K562 (cell line): ENCODE data around the gene CNPY3. TPM values are rescaled to one million over a fixed set of nuclear protein-coding genes. Genes with fewer than 3 reads are reported as not detected.

Source experiments
- CREM ChIP-seq: IDR thresholded peaks from 2 replicates; pipeline ENCODE4 v1.6.1; 2014; ENCODE audit warnings: antibody characterized with exemption, low read depth
- DIDO1 ChIP-seq: fragments of 450-650 bp; IDR thresholded peaks from 2 replicates; pipeline ENCODE4 v1.6.1; 2016; ENCODE audit warnings: low read depth, missing biosample characterization, missing genetic modification characterization
- DPF2 ChIP-seq: fragments of 450-650 bp; IDR thresholded peaks from 2 replicates; pipeline ENCODE4 v1.6.1; 2016
- GMEB1 ChIP-seq: fragments of 250-450 bp; sonication (Bioruptor Pico); IDR thresholded peaks from 2 replicates; pipeline ENCODE4 v1.4.0; 2020; ENCODE audit warnings: mild to moderate bottlenecking
- KAT7 ChIP-seq: sonication (generic); formaldehyde crosslinking; IDR thresholded peaks from 2 replicates; pipeline ENCODE4 v1.8.0; 2022; ENCODE audit warnings: missing genetic modification reagents, mild to moderate bottlenecking, borderline replicate concordance
- MECOM ChIP-seq: fragments of 250-450 bp; sonication (Bioruptor Pico); IDR thresholded peaks from 2 replicates; pipeline ENCODE4 v1.8.0; 2022; ENCODE audit warnings: inconsistent platforms
- NFRKB ChIP-seq: fragments of 450-650 bp; IDR thresholded peaks from 2 replicates; pipeline ENCODE4 v1.6.1; 2016; ENCODE audit warnings: low read depth
- NFXL1 ChIP-seq: fragments of 450-650 bp; formaldehyde crosslinking; IDR thresholded peaks from 2 replicates; pipeline ENCODE4 v1.4.0; 2021; ENCODE audit warnings: mild to moderate bottlenecking
- NFYB ChIP-seq: IDR thresholded peaks from 2 replicates; pipeline ENCODE4 v1.6.1; 2011; ENCODE audit warnings: mild to moderate bottlenecking, moderate library complexity; ENCODE audit not compliant: insufficient read length; ENCODE audit errors: extremely low read depth
- NKRF ChIP-seq: fragments of 450-650 bp; IDR thresholded peaks from 2 replicates; pipeline ENCODE4 v1.6.1; 2016; ENCODE audit warnings: borderline replicate concordance
- PCBP1 ChIP-seq: fragments of 200-400 bp; formaldehyde crosslinking; IDR thresholded peaks from 2 replicates; pipeline ENCODE4 v1.6.1; 2018; ENCODE audit warnings: mild to moderate bottlenecking, low read depth, low read length; ENCODE audit not compliant: poor library complexity, severe bottlenecking
- POLR2AphosphoS5 ChIP-seq: IDR thresholded peaks from 2 replicates; pipeline ENCODE4 v1.6.1; 2011; ENCODE audit warnings: mild to moderate bottlenecking, low read depth, low read length, moderate library complexity; ENCODE audit not compliant: control insufficient read depth, insufficient read depth
- RBM25 ChIP-seq: fragments of 200-400 bp; formaldehyde crosslinking; IDR thresholded peaks from 2 replicates; pipeline ENCODE4 v1.6.1; 2018; ENCODE audit warnings: low read length, low read depth, moderate library complexity; ENCODE audit not compliant: severe bottlenecking
- RFX5 ChIP-seq: IDR thresholded peaks from 2 replicates; pipeline ENCODE4 v1.6.1; 2011; ENCODE audit warnings: low read depth, mild to moderate bottlenecking, improper control_type of control experiment, low read length
- SMAD4 ChIP-seq: fragments of 250-450 bp; sonication (Bioruptor Pico); conservative IDR thresholded peaks from 2 replicates; pipeline ENCODE4 v1.8.0; 2021; ENCODE audit warnings: inconsistent platforms, mild to moderate bottlenecking, moderate library complexity
- TARDBP ChIP-seq: fragments of 450-650 bp; IDR thresholded peaks from 2 replicates; pipeline ENCODE4 v1.6.1; 2016
- TEAD1 ChIP-seq, 2 experiments: fragments of 450-650 bp in 1 of 2; sonication (generic) in 1 of 2; formaldehyde crosslinking; IDR thresholded peaks; 2 replicates each; pipeline versions ENCODE4 v1.4.0 to v1.8.0; 2020 to 2022; ENCODE audit warnings: mild to moderate bottlenecking in 2 of 2, missing genetic modification reagents in 1 of 2
- ZBTB7A ChIP-seq: IDR thresholded peaks from 2 replicates; pipeline ENCODE4 v1.6.1; 2011; ENCODE audit warnings: low read depth, mild to moderate bottlenecking, low read length, moderate library complexity, borderline replicate concordance; ENCODE audit not compliant: control insufficient read depth
- ZFP36 ChIP-seq: fragments of 150-350 bp; IDR thresholded peaks from 2 replicates; pipeline ENCODE4 v1.6.1; 2018; ENCODE audit warnings: low read length, low read depth; ENCODE audit not compliant: partially characterized antibody
- ZFX ChIP-seq: sonication (generic); formaldehyde crosslinking; IDR thresholded peaks from 2 replicates; pipeline ENCODE4 v1.8.0; 2022; ENCODE audit warnings: mild to moderate bottlenecking, missing genetic modification reagents, moderate library complexity
- ZNF778 ChIP-seq: fragments of 450-650 bp; formaldehyde crosslinking; IDR thresholded peaks from 2 replicates; pipeline ENCODE4 v1.4.0; 2020; ENCODE audit warnings: mild to moderate bottlenecking, moderate library complexity
- polyA plus RNA-seq, 8 experiments: library from polyadenylated mRNA; depleted of rRNA in 4 of 8; stranded (reverse) in 5 of 8; unstranded in 3 of 8; fragments of >200 nt; fragmentation: Nextera tagmentation in 2 of 8; fragmentation: Illumina TruSeq in 1 of 8; extraction: Ambion mirVana in 2 of 8; extraction: Trizol in 1 of 8; gene quantifications; 2 replicates each; pipeline versions ENCODE4 v1.2.1 to v1.2.3, GENCODE V29; 2011 to 2014; ENCODE audit warnings: inconsistent platforms in 1 of 8, missing spikeins in 1 of 8
- total RNA-seq, 7 experiments: library from RNA; depleted of rRNA in 6 of 7; stranded (reverse); fragments of >200 nt in 6 of 7; fragmentation: Illumina TruSeq in 2 of 7; extraction: Trizol in 2 of 7; gene quantifications; 2 replicates each; pipeline versions ENCODE4 v1.2.1 to v1.2.3, GENCODE V29; 2011 to 2021; ENCODE audit warnings: low replicate concordance in 1 of 7
- TF ChIP-seq, protein P1 (sequence below): fragments of 250-450 bp; sonication (Bioruptor Pico); IDR thresholded peaks from 2 replicates; pipeline ENCODE4 v1.8.0; 2022; ENCODE audit warnings: inconsistent platforms, mild to moderate bottlenecking, moderate library complexity, borderline replicate concordance
- TF ChIP-seq, protein P2 (sequence below): IDR thresholded peaks from 2 replicates; pipeline ENCODE4 v1.6.1; 2011; ENCODE audit not compliant: insufficient read length; ENCODE audit errors: extremely low read depth

The CNPY3 gene
- total and polyA plus RNA-seq, 9 of the 15 experiments (the other 6 are each of a cell fraction or from before 2014, with no cell fraction given) = 2.4 to 37.4 (median 21.2) TPM

GRCh38 chr6:42978839-42979522 is 49.7 kb downstream of the CNPY3 start, which contains the start of gene PEX6 (continued):
- TF ChIP-seq, protein P1, sequence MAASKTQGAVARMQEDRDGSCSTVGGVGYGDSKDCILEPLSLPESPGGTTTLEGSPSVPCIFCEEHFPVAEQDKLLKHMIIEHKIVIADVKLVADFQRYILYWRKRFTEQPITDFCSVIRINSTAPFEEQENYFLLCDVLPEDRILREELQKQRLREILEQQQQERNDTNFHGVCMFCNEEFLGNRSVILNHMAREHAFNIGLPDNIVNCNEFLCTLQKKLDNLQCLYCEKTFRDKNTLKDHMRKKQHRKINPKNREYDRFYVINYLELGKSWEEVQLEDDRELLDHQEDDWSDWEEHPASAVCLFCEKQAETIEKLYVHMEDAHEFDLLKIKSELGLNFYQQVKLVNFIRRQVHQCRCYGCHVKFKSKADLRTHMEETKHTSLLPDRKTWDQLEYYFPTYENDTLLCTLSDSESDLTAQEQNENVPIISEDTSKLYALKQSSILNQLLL (CRISPR knock-in tag) = no peak
- TF ChIP-seq TEAD1 (CRISPR knock-in tag; IDR thresholded peaks at IDR 0.05) = 0 out of 4 replicates have a peak, but pooled peaks of 1 of the 2 experiments have one; percentile 14
- 0 out of 2 replicates have a peak, but pooled peaks have one; percentile 58 for TF ChIP-seq SMAD4
- TF ChIP-seq DPF2 = peak; percentile 75
- TF ChIP-seq RBM25 = no peak
- peak; percentile 86; the same call in 1 of the 2 replicates for TF ChIP-seq ZBTB7A
- peak; percentile 72; the same call in 1 of the 2 replicates for TF ChIP-seq NKRF
- TF ChIP-seq ZNF778 (CRISPR knock-in tag) = no peak
- TF ChIP-seq CREM = peak; percentile 88
- TF ChIP-seq ZFP36 = peak; percentile 26
- TF ChIP-seq RFX5 = 0 out of 2 replicates have a peak, but pooled peaks have one; percentile 58
- TF ChIP-seq NFRKB = 0 out of 2 replicates have a peak, but pooled peaks have one; percentile 74
- TF ChIP-seq GMEB1 (CRISPR knock-in tag) = peak; percentile 23; the same call in 1 of the 2 replicates
- TF ChIP-seq, protein P2, sequence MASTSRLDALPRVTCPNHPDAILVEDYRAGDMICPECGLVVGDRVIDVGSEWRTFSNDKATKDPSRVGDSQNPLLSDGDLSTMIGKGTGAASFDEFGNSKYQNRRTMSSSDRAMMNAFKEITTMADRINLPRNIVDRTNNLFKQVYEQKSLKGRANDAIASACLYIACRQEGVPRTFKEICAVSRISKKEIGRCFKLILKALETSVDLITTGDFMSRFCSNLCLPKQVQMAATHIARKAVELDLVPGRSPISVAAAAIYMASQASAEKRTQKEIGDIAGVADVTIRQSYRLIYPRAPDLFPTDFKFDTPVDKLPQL = peak; percentile 54
- peak; percentile 64; the same call in 1 of the 2 replicates for TF ChIP-seq DIDO1 (tag)
- peak; percentile 94 for TF ChIP-seq ZFX
- TF ChIP-seq POLR2AphosphoS5 = peak; percentile 92
- no peak for TF ChIP-seq NFXL1
- TF ChIP-seq MECOM (CRISPR knock-in tag) = no peak
- TF ChIP-seq NFYB = no peak
- TF ChIP-seq PCBP1 = no peak
- TF ChIP-seq TARDBP = 0 out of 2 replicates have a peak, but pooled peaks have one; percentile 34
- TF ChIP-seq KAT7 = 0 out of 2 replicates have a peak, but pooled peaks have one; percentile 73
